H1 (cell line): ENCODE measurements around the gene ADAM12. TPM values are rescaled to one million over a fixed set of nuclear protein-coding genes. Genes with fewer than 3 reads are reported as not detected.

Experiments
- CTCF ChIA-PET: fragments of 300-600 bp; sonication (Branson Sonifier 250); formaldehyde crosslinking; loops from one replicate; lab custom pipeline; 2021; ENCODE audit not compliant: partially characterized antibody; lab: Charles Lee
- POLR2A ChIA-PET: fragments of 300-600 bp; sonication (Branson Sonifier 250); formaldehyde crosslinking; loops from one replicate; lab custom pipeline; 2021; ENCODE audit warnings: inconsistent platforms; ENCODE audit not compliant: partially characterized antibody; lab: Charles Lee
- DNase-seq, 2 experiments: peaks; one replicate each; pipeline versions ENCODE4 v3.0.0 to v3.0.0-alpha.2; 2010 to 2022; ENCODE audit warnings: low spot score in 2 of 2, low read depth in 1 of 2, mixed read lengths in 1 of 2
- FAIRE-seq: peaks from 2 replicates; lab custom pipeline; 2011; peaks lifted over from hg19 to GRCh38; lab: Jason Lieb, UNC
- H2AFZ ChIP-seq: 2 replicates; pipeline ENCODE4 v1.8.1; 2012; ENCODE audit warnings: low read length, inconsistent platforms
- H2AK5ac ChIP-seq: 2 replicates; pipeline ENCODE4 v1.6.1; 2013; ENCODE audit warnings: low read depth, low read length
- H2BK120ac ChIP-seq: replicated peaks from 2 replicates; pipeline ENCODE3; 2013; ENCODE audit warnings: low read depth, low read length, inconsistent platforms
- H2BK12ac ChIP-seq: 2 replicates; pipeline ENCODE4 v1.6.1; 2013; ENCODE audit warnings: low read depth, low read length
- H2BK15ac ChIP-seq: 2 replicates; pipeline ENCODE4 v1.6.1; 2013; ENCODE audit warnings: low read length
- H2BK20ac ChIP-seq: 2 replicates; pipeline ENCODE4 v1.6.1; 2013; ENCODE audit warnings: low read length
- H2BK5ac ChIP-seq: 2 replicates; pipeline ENCODE4 v1.6.1; 2013; ENCODE audit warnings: low read depth, low read length
- H3K14ac ChIP-seq: 2 replicates; pipeline ENCODE4 v1.6.1; 2013; ENCODE audit warnings: inconsistent platforms; ENCODE audit not compliant: insufficient read length
- H3K18ac ChIP-seq: 2 replicates; pipeline ENCODE4 v1.6.1; 2013; ENCODE audit warnings: low read length; ENCODE audit errors: extremely low read depth
- H3K23ac ChIP-seq: 2 replicates; pipeline ENCODE4 v1.6.1; 2013; ENCODE audit warnings: inconsistent platforms; ENCODE audit not compliant: insufficient read length
- H3K23me2 ChIP-seq: 2 replicates; pipeline ENCODE4 v1.6.1; 2013; ENCODE audit warnings: low read depth, low read length
- H3K27ac ChIP-seq: 2 replicates; pipeline ENCODE4 v1.6.1; 2011; ENCODE audit warnings: low read depth, low read length, inconsistent platforms
- H3K27me3 ChIP-seq, 4 experiments: replicated peaks in 1 of 4; 1 replicate in 1 of 4; 2 replicates in 3 of 4; pipeline versions ENCODE4 v1.6.1 to v1.8.1; 2011 to 2013; ENCODE audit warnings: low read length in 3 of 4, mild to moderate bottlenecking in 3 of 4, inconsistent platforms in 2 of 4, mixed read lengths in 2 of 4, moderate library complexity in 1 of 4; ENCODE audit not compliant: control insufficient read depth in 3 of 4, insufficient read depth in 3 of 4; ENCODE audit errors: extremely low read depth in 1 of 4
- H3K36me3 ChIP-seq, 4 experiments: 2 replicates each; pipeline versions ENCODE4 v1.6.1 to v1.8.1; 2011 to 2013; ENCODE audit warnings: mild to moderate bottlenecking in 4 of 4, low read length in 3 of 4, moderate library complexity in 2 of 4, control low read depth in 1 of 4, inconsistent platforms in 1 of 4; ENCODE audit not compliant: insufficient read depth in 4 of 4, control insufficient read depth in 2 of 4
- H3K4ac ChIP-seq: replicated peaks from 2 replicates; pipeline ENCODE3; 2013; ENCODE audit warnings: low read length, low read depth, mixed read lengths, inconsistent platforms; ENCODE audit not compliant: insufficient read length
- H3K4me1 ChIP-seq, 4 experiments: replicated peaks in 1 of 4; 1 replicate in 1 of 4; 2 replicates in 3 of 4; pipeline versions ENCODE4 v1.6.1 to v1.8.1; 2011 to 2013; ENCODE audit warnings: low read length in 3 of 4, inconsistent platforms in 2 of 4, mixed read lengths in 1 of 4; ENCODE audit not compliant: insufficient read depth in 4 of 4, control insufficient read depth in 3 of 4
- H3K4me2 ChIP-seq, 2 experiments: 2 replicates each; pipeline versions ENCODE4 v1.6.1 to v1.8.1; 2011 to 2013; ENCODE audit warnings: low read depth in 2 of 2, low read length in 2 of 2, control low read depth in 1 of 2, inconsistent platforms in 1 of 2, mild to moderate bottlenecking in 1 of 2; ENCODE audit not compliant: insufficient read depth in 1 of 2
- H3K4me3 ChIP-seq, 4 experiments: fragments of 200-600, 300-600 bp in 1 of 4; sonication (generic), shearing (Covaris generic), sonication (Bioruptor Twin) in 1 of 4; 2 replicates each; pipeline versions ENCODE4 v1.5.1 to v1.8.1; 2011 to 2016; ENCODE audit warnings: low read length in 4 of 4, low read depth in 3 of 4, control low read depth in 2 of 4, inconsistent platforms in 2 of 4, mild to moderate bottlenecking in 2 of 4, mixed read lengths in 1 of 4, moderate library complexity in 1 of 4; ENCODE audit not compliant: insufficient read depth in 2 of 4; ENCODE audit errors: extremely low read depth in 1 of 4
- H3K56ac ChIP-seq: replicated peaks from 2 replicates; pipeline ENCODE3; 2013; ENCODE audit warnings: low read depth, mild to moderate bottlenecking, mixed read lengths, low read length, inconsistent platforms; ENCODE audit not compliant: insufficient read length
- H3K79me1 ChIP-seq: 2 replicates; pipeline ENCODE4 v1.6.1; 2013; ENCODE audit warnings: low read depth, low read length, control low read depth
- H3K79me2 ChIP-seq, 2 experiments: 2 replicates each; pipeline versions ENCODE4 v1.6.1 to v1.8.1; 2012 to 2013; ENCODE audit warnings: low read length in 2 of 2, mild to moderate bottlenecking in 2 of 2, inconsistent platforms in 1 of 2; ENCODE audit not compliant: insufficient read depth in 2 of 2, control insufficient read depth in 1 of 2
- H3K9ac ChIP-seq, 4 experiments: replicated peaks in 1 of 4; 1 replicate in 1 of 4; 2 replicates in 3 of 4; pipeline versions ENCODE4 v1.6.1 to v1.8.1; 2011 to 2013; ENCODE audit warnings: low read depth in 3 of 4, low read length in 3 of 4, control low read depth in 2 of 4, mild to moderate bottlenecking in 2 of 4, moderate library complexity in 2 of 4, inconsistent platforms in 1 of 4; ENCODE audit errors: extremely low read depth in 1 of 4
- H3K9me3 ChIP-seq, 2 experiments: 2 replicates each; pipeline versions ENCODE4 v1.6.1 to v1.8.1; 2012 to 2013; ENCODE audit warnings: mild to moderate bottlenecking in 2 of 2, moderate library complexity in 2 of 2, control low read depth in 1 of 2, inconsistent platforms in 1 of 2, low read depth in 1 of 2, low read length in 1 of 2, mixed read lengths in 1 of 2; ENCODE audit not compliant: insufficient read depth in 2 of 2
- H4K20me1 ChIP-seq, 2 experiments: replicated peaks in 1 of 2; 2 replicates each; pipeline versions ENCODE3 to v1.8.1; 2011 to 2013; ENCODE audit warnings: inconsistent platforms in 2 of 2, low read length in 2 of 2, mild to moderate bottlenecking in 1 of 2; ENCODE audit not compliant: insufficient read depth in 2 of 2, control insufficient read depth in 1 of 2
- H4K5ac ChIP-seq: 2 replicates; pipeline ENCODE4 v1.6.1; 2013; ENCODE audit warnings: low read length, low read depth, mixed read lengths, inconsistent platforms; ENCODE audit not compliant: insufficient read length
- H4K8ac ChIP-seq: 2 replicates; pipeline ENCODE4 v1.8.0; 2013; ENCODE audit warnings: mild to moderate bottlenecking, moderate library complexity, low read length, inconsistent platforms; ENCODE audit not compliant: insufficient read depth; ENCODE audit errors: extremely low read depth
- H4K91ac ChIP-seq: replicated peaks from 2 replicates; pipeline ENCODE3; 2013; ENCODE audit warnings: low read length, mixed read lengths, inconsistent platforms; ENCODE audit not compliant: insufficient read length
- JUN ChIP-seq: IDR thresholded peaks from 2 replicates; pipeline ENCODE4 v1.6.1; 2011; ENCODE audit warnings: low read depth, mild to moderate bottlenecking, improper control_type of control experiment, low read length
- WGBS, 2 experiments: shearing (Covaris generic) in 1 of 2; methylation state at CpG; one replicate each; pipeline versions ENCODE4 v1.1.6 to v1.1.7; 2013 to 2015; ENCODE audit warnings: low lambda C conversion rate in 2 of 2, mixed read lengths in 2 of 2, inconsistent platforms in 1 of 2, low coverage in 1 of 2, missing lambda C conversion rate in 1 of 2; ENCODE audit not compliant: insufficient replicate concordance in 2 of 2, insufficient coverage in 1 of 2, insufficient read length in 1 of 2; ENCODE audit errors: extremely low coverage in 1 of 2, missing lambda C conversion rate in 1 of 2; 5-methylcytosine and 5-hydroxymethylcytosine counted together
- polyA plus RNA-seq, 7 experiments: library from polyadenylated mRNA; depleted of rRNA in 3 of 7; stranded (reverse) in 5 of 7; unstranded in 2 of 7; fragments of >200 nt in 5 of 7; fragments of 200-250 nt in 2 of 7; gene quantifications; 1 replicate in 5 of 7; 2 replicates in 1 of 7; 4 replicates in 1 of 7; pipeline versions ENCODE4 v1.2.1 to v1.2.3, GENCODE V29; 2011 to 2013; ENCODE audit warnings: missing spikeins in 2 of 7, mixed read lengths in 2 of 7
- total RNA-seq: library from RNA; stranded (reverse); fragmentation: NEBNext Ultra II Directional; extraction: Animal tissue kit (Norgen Biotek cat#: 25700); gene quantifications from 2 replicates; pipeline ENCODE4 v1.2.1, GENCODE V29; 2021

Gene ADAM12
- total and polyA plus RNA-seq, 2 of the 8 experiments (the other 6 are each of a cell fraction or from before 2014, with no cell fraction given), result 0.07 to 0.17 TPM

DNA sequence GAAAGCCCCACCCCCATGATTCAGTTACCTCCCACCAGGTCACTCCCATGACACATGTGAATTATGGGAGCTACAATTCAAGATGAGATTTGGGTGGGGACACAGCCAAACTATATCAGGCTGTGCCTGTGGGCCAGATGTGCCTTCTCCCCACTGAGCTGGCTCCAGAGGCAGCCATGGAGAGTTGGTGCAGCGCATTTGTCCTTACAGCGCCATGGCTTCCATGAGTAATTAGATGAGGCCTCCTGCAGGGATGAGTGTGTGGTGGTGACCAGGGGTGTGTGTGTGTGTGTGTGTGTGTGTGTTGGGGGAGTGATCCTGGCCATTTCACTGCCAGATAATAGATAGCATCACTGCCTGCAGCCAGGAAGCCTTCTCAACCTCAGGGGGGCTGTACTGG lies 397.3 kb downstream of the ADAM12 start:
- Histone ChIP-seq H3K4me1 (no peaks in the 10 kb centered on the region), H3K4ac (no peak overlapping the region), H2BK120ac (no peak overlapping the region), H3K27me3 (no peaks in the 10 kb centered on the region), H3K14ac (no peak overlapping the region), H2BK12ac (no peak overlapping the region), H3K23ac (no peak overlapping the region), H3K9ac (no peak overlapping the region), H3K18ac (no peak overlapping the region), H2BK20ac (no peak overlapping the region), H4K5ac (no peak overlapping the region), H3K79me2 (no peaks in the 10 kb centered on the region), H2AK5ac (no peak overlapping the region), H3K9me3 (no peaks in the 10 kb centered on the region), H3K4me3 (no peak overlapping the region), H3K56ac (no peak overlapping the region), H3K36me3 (no peaks in the 10 kb centered on the region), H2BK5ac (no peak overlapping the region), H2AFZ (no peak overlapping the region), H3K79me1 (no peaks in the 10 kb centered on the region), H4K8ac (no peak overlapping the region), H2BK15ac (no peak overlapping the region), H3K27ac (no peak overlapping the region), H4K20me1 (no peaks in the 10 kb centered on the region), H3K23me2 (no peaks in the 10 kb centered on the region), H3K4me2 (no peak overlapping the region), H4K91ac (no peak overlapping the region)
- no peak for TF ChIP-seq JUN
- ChIA-PET CTCF (interaction anchor here (1.0 to 3.5 kb wide), 2 partner anchors 9 to 12 kb away, joined by 3 to 21 read pairs; no protein-coding TSS in a partner anchor), POLR2A (no interaction called here)
- 97% methylated on average over 2 of the region's 2 CpGs; no CpG with 5 or more reads in 1 of the 2 experiments for WGBS, 2 experiments
- FAIRE-seq (no peak), DNase-seq (no peak)
